A673 (cell line): ENCODE measurements around the gene CDYL2. TPM values are rescaled to one million over a fixed set of nuclear protein-coding genes. Genes with fewer than 3 reads are reported as not detected.

Experiments
- BruUV-seq: library from RNA; stranded (reverse); fragments of 400-500 nt; replicated peaks from 2 replicates; lab custom pipeline; 2021; lab: Mats Ljungman, UMichigan
- CTCF ChIA-PET: fragments of 300-600 bp; sonication (Branson Sonifier 250); formaldehyde crosslinking; loops from one replicate; lab custom pipeline; 2022; ENCODE audit warnings: antibody characterized with exemption; lab: Charles Lee
- POLR2A ChIA-PET: fragments of 300-600 bp; sonication (Branson Sonifier 250); formaldehyde crosslinking; loops from one replicate; lab custom pipeline; 2022; ENCODE audit warnings: antibody characterized with exemption; ENCODE audit not compliant: low non-redundant PET; lab: Charles Lee
- DNase-seq: peaks from one replicate; pipeline ENCODE4 v3.0.0-alpha.2; 2015; ENCODE audit warnings: low spot score
- H3K27ac ChIP-seq: fragments of 200-600 bp; sonication (generic); 2 replicates; pipeline ENCODE4 v1.5.1; 2016; ENCODE audit warnings: mixed run types, low read depth, mild to moderate bottlenecking, mixed read lengths, antibody characterized with exemption, low read length; ENCODE audit not compliant: poor library complexity, severe bottlenecking
- H3K27me3 ChIP-seq: fragments of 200-600 bp; sonication (generic); replicated peaks from 2 replicates; pipeline ENCODE4 v1.6.1; 2017; ENCODE audit warnings: mixed run types, low read depth, mild to moderate bottlenecking, mixed read lengths, antibody characterized with exemption, low read length; ENCODE audit not compliant: insufficient read depth, poor library complexity
- H3K36me3 ChIP-seq: fragments of 200-600 bp; sonication (generic); 2 replicates; pipeline ENCODE4 v1.6.1; 2016; ENCODE audit warnings: mixed run types, mild to moderate bottlenecking, mixed read lengths, antibody characterized with exemption, low read length; ENCODE audit not compliant: insufficient read depth, poor library complexity, severe bottlenecking
- H3K4me1 ChIP-seq: fragments of 200-600 bp; sonication (generic); 2 replicates; pipeline ENCODE4 v1.6.1; 2017; ENCODE audit warnings: mixed run types, mild to moderate bottlenecking, mixed read lengths, antibody characterized with exemption, low read length; ENCODE audit not compliant: insufficient read depth, poor library complexity, severe bottlenecking
- H3K4me3 ChIP-seq: fragments of 200-600 bp; sonication (generic); 2 replicates; pipeline ENCODE4 v1.5.1; 2016; ENCODE audit warnings: low read depth, mixed run types, mild to moderate bottlenecking, mixed read lengths, low read length; ENCODE audit not compliant: poor library complexity, severe bottlenecking
- H3K9me3 ChIP-seq: fragments of 200-600 bp; sonication (generic); 2 replicates; pipeline ENCODE4 v1.6.1; 2016; ENCODE audit warnings: mixed run types, low read depth, mild to moderate bottlenecking, mixed read lengths, antibody characterized with exemption, low read length; ENCODE audit not compliant: poor library complexity, severe bottlenecking
- EZH2 ChIP-seq: fragments of 200-600 bp; sonication (generic); IDR thresholded peaks from 2 replicates; pipeline ENCODE4 v1.6.1; 2017; ENCODE audit warnings: borderline replicate concordance, low read depth, mild to moderate bottlenecking, mixed read lengths, antibody characterized with exemption, low read length; ENCODE audit not compliant: poor library complexity, severe bottlenecking
- intact Hi-C: fragments of 100-400 bp; cut with micrococcal nuclease; formaldehyde crosslinking; loops from one replicate; pipeline ENCODE4 v1.10.0; 2022; ENCODE audit not compliant: unreplicated experiment
- total RNA-seq: library from RNA; stranded (reverse); gene quantifications from 2 replicates; pipeline ENCODE4 v1.2.3, GENCODE V29; 2021
- TF ChIP-seq, protein P1 (sequence below): fragments of 300-800, 200-600 bp; sonication (generic); conservative IDR thresholded peaks from 2 replicates; pipeline ENCODE4 v1.5.1; 2017; ENCODE audit warnings: low read depth, mild to moderate bottlenecking, antibody characterized with exemption, low read length, moderate library complexity, mixed read lengths

CDYL2 gene
- total RNA-seq, 1 experiment from 2014 or later: 0.64 TPM

DNA sequence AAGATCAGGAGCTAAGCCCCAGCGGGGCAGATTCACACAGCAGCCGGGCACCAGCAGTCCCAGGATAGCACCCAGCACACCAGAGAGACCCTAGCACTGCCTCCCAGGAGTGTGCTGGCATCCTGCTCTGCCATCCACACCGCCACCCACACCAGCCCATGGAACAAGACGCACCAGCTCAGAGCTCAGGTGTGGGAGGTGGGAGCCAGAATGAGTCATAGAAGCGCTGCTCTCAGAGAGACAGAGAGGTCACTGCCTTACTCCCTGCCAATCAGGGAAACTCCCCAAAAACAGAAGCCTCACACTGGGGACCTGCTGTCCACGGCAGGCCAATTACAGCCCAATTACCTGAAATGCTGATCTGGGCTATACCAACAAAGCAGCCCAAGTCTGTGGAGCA is 64.9 kb downstream of the CDYL2 start:
- ChIA-PET POLR2A (no interaction called here), CTCF (no interaction called here)
- no peak overlapping the region for H3K4me3 ChIP-seq
- intact Hi-C loops: no loop called here
- no peaks in the 10 kb centered on the region for H3K4me1 ChIP-seq
- no peaks in the 10 kb centered on the region for H3K36me3 ChIP-seq
- H3K9me3 ChIP-seq: peaks cover 6% of the 10 kb centered on the region
- no peak overlapping the region for H3K27ac ChIP-seq
- TF ChIP-seq, protein P1, sequence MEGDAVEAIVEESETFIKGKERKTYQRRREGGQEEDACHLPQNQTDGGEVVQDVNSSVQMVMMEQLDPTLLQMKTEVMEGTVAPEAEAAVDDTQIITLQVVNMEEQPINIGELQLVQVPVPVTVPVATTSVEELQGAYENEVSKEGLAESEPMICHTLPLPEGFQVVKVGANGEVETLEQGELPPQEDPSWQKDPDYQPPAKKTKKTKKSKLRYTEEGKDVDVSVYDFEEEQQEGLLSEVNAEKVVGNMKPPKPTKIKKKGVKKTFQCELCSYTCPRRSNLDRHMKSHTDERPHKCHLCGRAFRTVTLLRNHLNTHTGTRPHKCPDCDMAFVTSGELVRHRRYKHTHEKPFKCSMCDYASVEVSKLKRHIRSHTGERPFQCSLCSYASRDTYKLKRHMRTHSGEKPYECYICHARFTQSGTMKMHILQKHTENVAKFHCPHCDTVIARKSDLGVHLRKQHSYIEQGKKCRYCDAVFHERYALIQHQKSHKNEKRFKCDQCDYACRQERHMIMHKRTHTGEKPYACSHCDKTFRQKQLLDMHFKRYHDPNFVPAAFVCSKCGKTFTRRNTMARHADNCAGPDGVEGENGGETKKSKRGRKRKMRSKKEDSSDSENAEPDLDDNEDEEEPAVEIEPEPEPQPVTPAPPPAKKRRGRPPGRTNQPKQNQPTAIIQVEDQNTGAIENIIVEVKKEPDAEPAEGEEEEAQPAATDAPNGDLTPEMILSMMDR: no peak
- no peak for TF ChIP-seq EZH2
- DNase-seq: no peak
- BruUV-seq: no TSS peak
- H3K27me3 ChIP-seq: no peaks in the 10 kb centered on the region

DNA sequence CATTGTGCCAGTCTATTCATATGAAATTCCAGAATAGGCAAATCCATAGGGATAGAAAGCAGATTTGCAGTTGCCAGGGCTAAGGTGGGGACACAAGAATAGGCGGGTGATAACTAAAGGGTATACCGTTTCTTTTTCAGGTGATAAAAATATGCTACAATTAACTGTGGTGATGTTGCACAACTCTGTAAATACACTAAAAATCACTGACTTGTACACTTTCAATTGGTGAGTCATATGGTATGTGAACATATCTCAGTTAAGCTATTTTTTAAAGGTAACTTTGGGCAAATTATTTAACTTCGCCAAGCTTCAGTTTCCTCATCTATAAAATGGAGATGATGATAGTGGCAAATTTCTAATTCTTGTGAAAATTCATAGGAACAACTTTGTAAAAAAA is 65.9 kb downstream of the CDYL2 start:
- H3K4me1 ChIP-seq: no peaks in the 10 kb centered on the region
- DNase-seq: no peak
- no peak overlapping the region for H3K4me3 ChIP-seq
- intact Hi-C loops: no loop called here
- peaks cover 6% of the 10 kb centered on the region for H3K9me3 ChIP-seq
- TF ChIP-seq, protein P1: no peak
- no peak for TF ChIP-seq EZH2
- no peaks in the 10 kb centered on the region for H3K27me3 ChIP-seq
- ChIA-PET CTCF (no interaction called here), POLR2A (no interaction called here)
- no peak overlapping the region for H3K27ac ChIP-seq
- no TSS peak for BruUV-seq
- H3K36me3 ChIP-seq: no peaks in the 10 kb centered on the region

DNA sequence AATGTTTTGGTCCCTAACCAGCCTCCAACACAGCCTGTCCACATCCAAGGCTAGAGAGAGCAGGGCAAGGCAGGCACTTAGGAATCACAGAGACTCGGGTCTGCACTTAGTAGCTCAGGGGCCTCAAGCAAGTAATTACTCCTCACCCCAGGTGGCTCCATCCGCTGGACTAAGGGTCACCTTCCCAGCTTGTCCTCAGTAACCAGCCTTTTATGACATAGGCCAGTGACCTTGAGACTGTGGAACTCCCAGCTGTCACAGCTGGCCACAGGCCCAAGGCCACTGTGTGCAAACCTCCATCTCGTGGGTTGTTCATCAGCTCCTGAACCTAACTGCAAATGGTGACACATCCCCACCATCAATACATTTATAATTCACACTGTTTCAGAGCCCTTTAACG is 68.6 kb downstream of the CDYL2 start:
- intact Hi-C loops: no loop called here
- peaks cover 6% of the 10 kb centered on the region for H3K27me3 ChIP-seq
- TF ChIP-seq, protein P1: no peak
- no peaks in the 10 kb centered on the region for H3K4me1 ChIP-seq
- H3K27ac ChIP-seq: no peak overlapping the region
- no peak for DNase-seq
- H3K9me3 ChIP-seq: peaks cover 6% of the 10 kb centered on the region
- POLR2A ChIA-PET: no interaction called here
- no peak overlapping the region for H3K4me3 ChIP-seq
- no peaks in the 10 kb centered on the region for H3K36me3 ChIP-seq
- BruUV-seq: no TSS peak
- CTCF ChIA-PET: no interaction called here
